HG03196 (cell line): ENCODE data around the gene VASP.
"Not testable (repeated sequence)": the region's sequence is repeated elsewhere in the genome, so short reads cannot be mapped to it uniquely, and the experiment has no call there.

Source experiments
- ATAC-seq: cut with Tn5 transposase; IDR thresholded peaks from one replicate; pipeline ENCODE4 v1.9.1; 2021; ENCODE audit not compliant: unreplicated experiment

Gene VASP

GRCh38 chr19:45496349-45496953, 10.8 kb upstream of the VASP start:
- peak; percentile 11 for ATAC-seq

- ATAC-seq, result no peak
Observed at GRCh38 chr19:45497791-45498190, 9.5 kb upstream of the VASP start.

DNA sequence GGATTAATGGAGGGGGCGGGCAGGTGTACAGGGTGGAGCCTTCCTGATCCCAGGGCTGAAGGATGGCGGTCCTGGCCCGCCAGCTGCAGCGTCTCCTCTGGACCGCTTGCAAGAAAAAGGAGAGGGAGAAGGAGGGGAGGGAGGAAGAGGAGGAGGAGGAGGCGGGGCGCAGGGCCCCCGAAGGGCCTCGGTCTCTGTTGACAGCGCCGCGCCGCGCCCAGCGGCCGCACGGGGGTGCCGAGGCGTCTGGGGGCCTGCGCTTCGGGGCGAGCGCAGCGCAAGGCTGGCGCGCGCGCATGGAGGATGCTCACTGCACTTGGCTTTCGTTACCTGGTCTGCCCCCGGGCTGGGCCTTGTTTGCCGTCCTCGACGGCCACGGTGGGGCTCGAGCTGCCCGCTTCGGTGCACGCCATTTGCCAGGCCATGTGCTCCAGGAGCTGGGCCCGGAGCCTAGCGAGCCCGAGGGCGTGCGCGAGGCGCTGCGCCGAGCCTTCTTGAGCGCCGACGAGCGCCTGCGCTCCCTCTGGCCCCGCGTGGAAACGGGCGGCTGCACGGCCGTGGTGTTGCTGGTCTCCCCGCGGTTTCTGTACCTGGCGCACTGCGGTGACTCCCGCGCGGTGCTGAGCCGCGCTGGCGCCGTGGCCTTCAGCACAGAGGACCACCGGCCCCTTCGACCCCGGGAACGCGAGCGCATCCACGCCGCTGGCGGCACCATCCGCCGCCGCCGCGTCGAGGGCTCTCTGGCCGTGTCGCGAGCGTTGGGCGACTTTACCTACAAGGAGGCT, 8.7 kb upstream of the VASP start, which contains the start of gene PPM1N:
Gene PPM1N, plus strand, starts transcription at position 33 of the 785 bp plus-strand sequence. Its CDS starts 30 bp downstream, at position 63.
- ATAC-seq, result no peak

DNA sequence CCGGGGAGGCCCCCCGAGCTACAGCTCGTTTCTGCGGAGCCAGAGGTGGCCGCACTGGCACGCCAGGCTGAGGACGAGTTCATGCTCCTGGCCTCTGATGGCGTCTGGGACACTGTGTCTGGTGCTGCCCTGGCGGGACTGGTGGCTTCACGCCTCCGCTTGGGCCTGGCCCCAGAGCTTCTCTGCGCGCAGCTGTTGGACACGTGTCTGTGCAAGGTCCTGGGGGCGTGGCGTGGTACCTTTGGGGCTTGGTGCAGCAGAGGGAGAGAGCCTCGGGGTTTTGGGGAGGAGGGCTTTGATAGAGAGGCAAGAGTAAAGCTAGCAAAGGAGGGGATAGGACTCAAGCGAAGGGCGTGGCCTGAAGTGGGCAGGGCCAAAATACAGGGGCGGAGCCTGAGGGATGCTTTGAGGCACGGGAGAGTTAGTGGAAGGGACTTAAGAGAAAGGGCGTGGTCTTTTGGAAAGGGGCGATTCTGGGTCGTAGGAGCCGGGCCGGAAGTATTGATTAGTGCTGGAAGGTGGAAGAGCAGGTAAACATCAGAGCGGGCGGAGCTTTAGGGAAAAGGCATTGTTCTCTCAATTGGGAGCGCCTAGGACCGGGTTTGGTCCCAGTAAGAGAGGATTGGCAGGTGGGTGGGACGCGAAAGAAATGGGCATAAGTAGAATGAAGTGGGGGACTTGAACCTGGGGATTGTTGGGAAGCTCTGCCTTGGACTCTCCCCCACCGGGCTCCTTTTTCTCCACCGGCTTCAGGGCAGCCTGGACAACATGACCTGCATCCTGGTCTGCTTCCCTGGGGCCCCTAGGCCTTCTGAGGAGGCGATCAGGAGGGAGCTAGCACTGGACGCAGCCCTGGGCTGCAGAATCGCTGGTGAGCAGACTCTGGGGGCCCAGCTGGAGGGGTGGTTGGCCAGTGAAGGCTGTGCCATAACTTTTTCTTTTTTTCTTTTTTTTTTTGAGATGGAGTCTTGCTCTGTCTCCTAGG, 7.8 kb upstream of the VASP start:
- no peak for ATAC-seq

DNA sequence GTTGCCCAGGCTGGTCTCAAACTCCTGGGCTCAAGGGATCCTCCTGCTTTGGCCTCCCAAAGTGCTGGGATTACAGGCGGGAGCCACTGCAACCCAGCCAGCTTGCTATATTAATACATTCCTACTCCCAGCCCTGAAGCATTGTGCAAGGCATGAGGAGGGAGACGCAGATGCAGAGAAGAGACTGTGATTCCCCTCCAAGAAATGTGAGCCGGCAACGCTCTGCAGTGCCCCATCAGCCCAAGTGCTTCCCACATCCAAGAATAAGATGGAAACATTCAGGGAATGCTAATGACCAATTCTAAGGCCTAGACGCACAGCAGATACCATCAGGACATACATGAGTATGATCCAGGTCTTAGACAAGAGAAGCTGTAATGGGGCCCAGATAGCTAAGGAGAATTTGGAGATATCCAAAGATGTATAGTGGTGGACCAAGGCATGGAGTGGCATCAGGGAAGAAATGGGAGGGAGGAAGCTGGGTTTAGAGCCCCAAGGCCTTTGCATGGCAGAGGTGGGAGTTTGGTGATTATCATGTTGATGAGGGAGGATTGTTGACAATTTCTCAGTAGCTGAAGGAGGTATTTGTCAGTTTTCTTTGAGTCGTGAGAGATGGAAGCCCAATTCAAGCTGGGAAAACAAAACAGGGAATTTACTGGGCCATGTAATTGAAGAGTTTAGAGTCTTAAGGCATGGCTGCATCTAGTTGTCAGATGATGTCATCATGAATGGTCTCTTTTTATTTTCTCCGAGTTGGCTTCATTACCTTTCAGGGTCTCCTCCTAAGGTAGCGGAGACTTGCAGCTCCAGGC, 6.2 kb upstream of the VASP start:
- no peak for ATAC-seq

GRCh38 chr19:45501730-45502014, 5.6 kb upstream of the VASP start:
- ATAC-seq, result no peak

DNA sequence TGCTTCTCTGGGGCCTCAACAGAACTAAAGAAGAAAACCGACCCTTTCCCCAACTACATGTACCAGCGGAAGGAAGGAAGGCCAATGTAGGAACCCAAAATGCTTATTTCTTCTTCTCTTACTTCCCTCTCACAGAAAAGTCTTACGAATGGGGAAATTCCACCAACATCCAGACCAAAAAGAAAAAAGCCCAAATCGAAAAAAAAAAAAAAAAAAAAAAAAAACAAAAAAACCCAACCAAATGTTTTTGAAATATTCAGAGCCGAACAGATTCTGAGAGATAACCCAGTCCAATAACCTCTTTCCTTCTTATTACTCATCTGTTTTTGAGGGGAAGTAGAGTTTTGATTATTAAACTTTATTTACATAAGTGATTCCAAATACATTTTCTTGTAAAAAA, 5.2 kb upstream of the VASP start:
- no peak for ATAC-seq

DNA sequence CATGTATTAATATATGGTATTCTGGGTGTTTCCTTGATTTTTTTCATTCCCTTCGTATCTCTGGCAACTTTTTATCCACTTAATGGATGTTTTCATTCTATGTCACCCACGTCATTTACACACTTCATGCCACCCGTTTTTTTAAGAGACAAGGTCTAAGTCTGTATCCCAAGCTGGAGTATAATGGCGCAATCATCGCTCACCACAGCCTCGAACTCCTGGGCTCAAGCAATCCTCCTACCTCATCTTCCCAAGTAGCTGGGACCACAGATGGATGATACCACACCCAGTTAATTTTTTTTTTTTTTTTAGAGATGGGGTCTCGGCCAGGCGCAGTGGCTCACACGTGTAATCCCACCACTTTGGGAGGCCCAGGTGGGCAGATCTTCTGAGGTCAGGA, 3.4 kb upstream of the VASP start:
- ATAC-seq, result no peak

- ATAC-seq, result no peak
Observed at GRCh38 chr19:45505151-45505995, 1.9 kb upstream of the VASP start.

DNA sequence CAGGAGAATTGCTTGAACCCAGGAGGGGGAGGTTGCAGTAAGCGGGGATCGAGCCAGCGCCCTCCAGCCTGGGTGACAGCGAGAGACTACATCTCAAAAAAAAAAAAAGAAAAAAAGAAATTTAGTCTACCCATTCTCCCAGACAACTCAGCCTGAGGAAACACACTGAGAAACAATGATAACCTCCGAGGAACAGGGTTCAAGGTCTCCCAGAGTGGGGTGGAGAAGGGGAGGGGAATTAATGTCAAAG, 1.4 kb upstream of the VASP start:
- no peak for ATAC-seq

DNA sequence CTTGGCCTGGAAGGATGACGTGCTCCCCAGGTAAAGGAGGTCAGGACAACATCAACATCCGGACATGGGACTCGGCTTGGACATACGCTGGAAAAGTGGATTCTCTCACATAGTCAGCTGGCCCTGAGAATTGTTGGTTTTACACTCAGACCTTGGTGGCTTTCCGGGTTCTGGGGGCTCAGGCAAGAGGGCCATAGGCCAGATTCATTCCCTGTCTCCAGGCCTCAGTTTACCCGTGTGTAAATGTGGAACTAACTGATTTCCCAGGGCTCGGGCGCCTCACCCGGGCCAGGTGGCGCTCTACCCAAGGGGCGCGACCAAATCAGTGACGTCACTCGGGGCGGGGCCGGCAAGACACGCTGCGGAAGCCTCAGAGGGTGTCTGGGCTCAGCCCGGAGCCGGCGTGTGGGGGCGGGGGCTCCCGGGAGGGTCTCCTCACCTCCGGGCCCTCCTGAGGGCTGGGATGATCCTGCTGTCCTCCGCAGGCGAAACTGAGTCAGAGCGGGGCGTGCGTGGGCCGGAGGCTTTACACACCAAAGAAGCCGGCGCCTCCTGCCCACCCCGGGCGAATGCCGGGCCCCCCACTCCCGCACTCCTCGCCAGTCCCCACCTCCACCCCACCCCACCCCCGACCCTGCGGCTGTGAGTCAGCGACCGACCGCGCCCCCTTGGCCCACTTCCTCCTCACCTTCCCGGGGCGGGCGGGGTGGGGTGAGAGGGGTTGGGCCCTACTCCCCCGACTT, 862 bp upstream of the VASP start:
- peak; percentile 60 for ATAC-seq

DNA sequence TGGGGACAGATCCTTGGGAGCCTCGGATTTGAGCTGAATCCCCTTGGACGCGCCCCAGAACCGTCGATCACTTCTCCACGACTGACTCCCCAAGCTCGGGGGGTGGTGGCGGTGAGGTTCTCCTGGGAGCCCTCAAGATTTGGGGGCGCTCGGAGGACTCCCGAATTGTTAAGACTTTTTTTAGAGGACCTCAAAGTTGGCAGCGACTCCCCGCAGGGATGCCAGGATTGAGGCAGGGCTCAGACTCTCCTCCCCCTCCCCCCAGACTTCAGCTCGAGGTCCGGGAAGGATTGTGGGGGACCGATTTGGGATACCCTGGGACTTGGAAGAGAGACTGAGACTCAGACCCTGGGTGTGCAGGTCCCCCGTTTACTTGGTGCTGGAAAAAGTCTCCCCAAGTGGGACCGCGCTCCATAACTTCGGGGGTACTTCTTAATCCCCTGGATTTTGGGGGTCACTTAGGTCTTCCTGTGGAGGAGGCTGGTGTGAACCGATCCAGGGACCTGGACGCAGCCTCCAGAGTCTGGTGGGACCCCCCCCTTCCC, 665 bp downstream of the VASP start:
- ATAC-seq, result no peak

DNA sequence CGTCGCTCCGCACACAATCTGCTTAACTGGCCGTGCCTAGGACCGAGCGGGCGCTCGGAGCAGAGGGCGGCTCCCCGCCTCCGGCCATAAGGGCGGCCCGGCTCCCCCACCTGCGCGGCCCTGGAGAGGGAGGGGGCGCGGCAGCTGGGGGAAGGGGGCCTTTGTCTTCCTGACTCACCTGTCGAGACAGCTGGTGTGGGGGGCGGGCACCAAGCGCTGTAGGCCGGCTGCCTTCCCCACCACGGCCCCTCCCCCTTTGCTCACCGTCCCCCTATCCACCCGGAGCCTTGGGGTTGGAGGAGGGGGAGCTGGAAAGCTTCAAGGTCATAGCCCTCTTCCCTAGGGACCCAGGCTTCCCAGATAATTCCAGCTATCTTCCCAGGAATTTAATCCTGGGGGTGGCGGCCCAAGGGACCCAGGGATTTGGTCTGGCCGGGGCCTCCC, 1.2 kb downstream of the VASP start:
- ATAC-seq, result no peak

DNA sequence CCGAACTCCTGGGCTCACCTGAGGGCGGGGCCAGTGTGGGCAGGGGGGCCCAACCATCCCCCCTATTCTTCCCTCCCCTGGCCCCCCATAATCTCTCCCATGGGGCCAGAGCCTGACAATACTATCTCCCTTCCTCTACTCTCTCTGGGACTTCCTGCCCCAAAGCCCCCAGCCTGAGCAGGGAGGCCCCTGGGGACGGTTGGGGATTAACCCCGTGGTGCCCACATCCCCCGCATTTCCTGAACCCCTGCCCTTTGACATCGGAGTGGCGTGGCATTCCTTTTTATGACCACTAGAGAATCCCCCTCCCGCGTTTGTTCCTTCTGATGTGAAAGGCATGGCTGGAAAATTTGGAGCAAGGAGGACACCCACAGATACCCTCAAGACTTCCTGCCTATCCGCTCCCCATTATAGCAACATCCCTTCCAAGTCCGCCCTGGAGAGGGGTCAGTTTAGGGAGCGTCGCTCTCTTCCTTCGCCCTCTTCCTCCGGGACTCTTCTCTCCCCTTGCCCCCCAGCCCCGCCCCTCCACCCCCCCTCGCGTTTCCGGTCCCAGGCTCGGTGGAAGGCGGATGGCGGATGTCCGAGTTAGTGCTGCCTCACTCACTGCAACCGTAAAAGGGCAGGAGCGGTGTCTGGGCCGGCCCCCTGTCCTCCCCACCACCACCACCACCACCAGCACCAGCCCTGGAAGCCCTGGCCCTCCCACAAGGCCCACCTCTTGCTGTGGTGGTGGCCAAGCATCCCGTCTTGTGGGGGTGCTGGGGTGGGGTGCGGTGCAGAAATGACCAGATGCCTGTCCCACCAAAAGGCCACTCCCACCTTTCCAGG, 1.8 kb downstream of the VASP start:
- no peak for ATAC-seq

DNA sequence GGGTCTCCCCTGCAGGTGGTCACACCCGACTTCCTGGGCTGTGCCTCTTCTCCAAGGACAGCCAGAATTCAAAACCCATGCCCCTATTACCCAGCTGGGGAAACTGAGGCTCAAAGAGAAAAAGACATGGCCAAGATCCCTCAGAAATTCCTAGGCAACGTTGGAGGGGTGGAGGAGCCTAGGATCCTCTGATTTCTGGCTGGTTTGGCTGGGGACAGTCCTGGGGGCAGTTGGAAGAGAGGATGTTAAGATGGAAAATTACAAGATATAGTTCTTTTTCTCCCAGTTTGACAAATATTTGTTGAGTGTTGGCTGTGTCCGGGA, 2.4 kb downstream of the VASP start:
- no peak for ATAC-seq

GRCh38 chr19:45510352-45510751, 3.1 kb downstream of the VASP start:
- ATAC-seq, result not testable (repeated sequence)

GRCh38 chr19:45511074-45511473, 3.8 kb downstream of the VASP start:
- no peak for ATAC-seq

GRCh38 chr19:45512881-45513483, 5.7 kb downstream of the VASP start:
- no peak for ATAC-seq
